ENCODE measurements around the gene HNRNPA3. TPM values are rescaled to one million over a fixed set of nuclear protein-coding genes. Genes with fewer than 3 reads are reported as not detected.

HNRNPA3 gene
- total and polyA plus RNA-seq, 2 experiments from 2014 or later: 15.0 to 51.0 TPM

- Histone ChIP-seq H2AFZ (no peak overlapping the region), H3F3A (ENCODE audit: insufficient read depth) (peaks cover 26% of the 10 kb centered on the region), H3K4me3 (no peak overlapping the region), H4K20me1 (ENCODE audit: insufficient read depth) (no peaks in the 10 kb centered on the region), H3K9me3 (ENCODE audit: low read depth) (no peaks in the 10 kb centered on the region), H3K9me2 (ENCODE audit: insufficient read depth) (no peaks in the 10 kb centered on the region), H3K36me3 (ENCODE audit: low read depth) (no peaks in the 10 kb centered on the region), H3K79me2 (ENCODE audit: insufficient read depth) (peaks cover under 1% of the 10 kb centered on the region; the same call in 1 of the 2 replicates), H3K27ac (no peak overlapping the region), H3K4me2 (ENCODE audit: unreplicated experiment) (no peak overlapping the region), H3K9ac (no peak overlapping the region), H3K4me1 (ENCODE audit: insufficient read depth) (peaks cover 23% of the 10 kb centered on the region), H3K27me3 (replicated peaks; ENCODE audit: insufficient read depth) (no peaks in the 10 kb centered on the region)
- TF ChIP-seq EZH2phosphoT487 (IDR thresholded peaks at IDR 0.05; ENCODE audit: insufficient read depth, low read depth) (no peak), EZH2 (IDR thresholded peaks at IDR 0.05; ENCODE audit: insufficient read depth, poor library complexity, severe bottlenecking) (no peak)
- WGBS, 2 experiments (ENCODE audit: low coverage in 1 of 2, low lambda C conversion rate in 2 of 2, missing lambda C conversion rate in 2 of 2): 84% methylated on average over 8 of the region's 8 CpGs
- in situ Hi-C loops (cut with MboI): no loop called here
- no peak for DNase-seq
Measured at GRCh38 chr2:177268187-177268871, 55.7 kb downstream of the HNRNPA3 start.

- Histone ChIP-seq H3K9ac (no peak overlapping the region), H3K4me2 (ENCODE audit: unreplicated experiment) (no peak overlapping the region), H3K4me3 (no peak overlapping the region), H2AFZ (no peak overlapping the region), H3F3A (ENCODE audit: insufficient read depth) (peaks cover 31% of the 10 kb centered on the region), H3K79me2 (ENCODE audit: insufficient read depth) (no peaks in the 10 kb centered on the region), H3K36me3 (ENCODE audit: low read depth) (no peaks in the 10 kb centered on the region), H3K27ac (no peak overlapping the region), H3K9me3 (ENCODE audit: low read depth) (no peaks in the 10 kb centered on the region), H3K27me3 (replicated peaks; ENCODE audit: insufficient read depth) (no peaks in the 10 kb centered on the region), H3K4me1 (ENCODE audit: insufficient read depth) (peaks cover 28% of the 10 kb centered on the region), H4K20me1 (ENCODE audit: insufficient read depth) (no peaks in the 10 kb centered on the region), H3K9me2 (ENCODE audit: insufficient read depth) (no peaks in the 10 kb centered on the region)
- TF ChIP-seq EZH2 (IDR thresholded peaks at IDR 0.05; ENCODE audit: insufficient read depth, poor library complexity, severe bottlenecking) (no peak), EZH2phosphoT487 (IDR thresholded peaks at IDR 0.05; ENCODE audit: insufficient read depth, low read depth) (no peak)
- in situ Hi-C loops (cut with MboI): no loop called here
- DNase-seq: no peak
- 94 to 96% methylated on average over 7 of the region's 7 CpGs for WGBS, 2 experiments (ENCODE audit: low coverage in 1 of 2, low lambda C conversion rate in 2 of 2, missing lambda C conversion rate in 2 of 2)
Measured at GRCh38 chr2:177268901-177269300, 56.3 kb downstream of the HNRNPA3 start.

GRCh38 chr2:177270531-177270930 lies 57.9 kb downstream of the HNRNPA3 start:
- Histone ChIP-seq H3K9ac (no peak overlapping the region), H3K9me3 (ENCODE audit: low read depth) (no peaks in the 10 kb centered on the region), H3K27ac (no peak overlapping the region), H3K4me3 (no peak overlapping the region), H2AFZ (no peak overlapping the region), H3K36me3 (ENCODE audit: low read depth) (no peaks in the 10 kb centered on the region), H3K79me2 (ENCODE audit: insufficient read depth) (no peaks in the 10 kb centered on the region), H3K9me2 (ENCODE audit: insufficient read depth) (no peaks in the 10 kb centered on the region), H3K27me3 (replicated peaks; ENCODE audit: insufficient read depth) (no peaks in the 10 kb centered on the region), H3K4me1 (ENCODE audit: insufficient read depth) (peaks cover 36% of the 10 kb centered on the region), H3K4me2 (ENCODE audit: unreplicated experiment) (no peak overlapping the region), H4K20me1 (ENCODE audit: insufficient read depth) (no peaks in the 10 kb centered on the region), H3F3A (ENCODE audit: insufficient read depth) (peaks cover 32% of the 10 kb centered on the region)
- WGBS, 2 experiments (ENCODE audit: low coverage in 1 of 2, low lambda C conversion rate in 2 of 2, missing lambda C conversion rate in 2 of 2): 79 to 85% methylated on average over 4 of the region's 4 CpGs
- in situ Hi-C loops (cut with MboI): no loop called here
- TF ChIP-seq EZH2 (IDR thresholded peaks at IDR 0.05; ENCODE audit: insufficient read depth, poor library complexity, severe bottlenecking): no peak
- no peak for DNase-seq

- DNase-seq: no peak
- H3K9ac ChIP-seq: no peak overlapping the region
- in situ Hi-C loops (cut with MboI): no loop called here
- peaks cover 27% of the 10 kb centered on the region for H3K4me1 ChIP-seq (ENCODE audit: insufficient read depth)
- H3K4me3 ChIP-seq: no peak overlapping the region
- no peaks in the 10 kb centered on the region for H3K27me3 ChIP-seq (replicated peaks; ENCODE audit: insufficient read depth)
- no peak overlapping the region for H3K4me2 ChIP-seq (ENCODE audit: unreplicated experiment)
- no peaks in the 10 kb centered on the region for H3K9me2 ChIP-seq (ENCODE audit: insufficient read depth)
- H3F3A ChIP-seq (ENCODE audit: insufficient read depth): peaks cover 24% of the 10 kb centered on the region
- TF ChIP-seq EZH2 (IDR thresholded peaks at IDR 0.05; ENCODE audit: insufficient read depth, poor library complexity, severe bottlenecking): no peak
- no peak for TF ChIP-seq EZH2phosphoT487 (IDR thresholded peaks at IDR 0.05; ENCODE audit: insufficient read depth, low read depth)
- 100% methylated on average over 1 of the region's 1 CpG for WGBS, 2 experiments (ENCODE audit: low coverage in 1 of 2, low lambda C conversion rate in 2 of 2, missing lambda C conversion rate in 2 of 2)
- H2AFZ ChIP-seq: no peak overlapping the region
- H4K20me1 ChIP-seq (ENCODE audit: insufficient read depth): no peaks in the 10 kb centered on the region
- no peaks in the 10 kb centered on the region for H3K36me3 ChIP-seq (ENCODE audit: low read depth)
- no peak overlapping the region for H3K27ac ChIP-seq
- H3K79me2 ChIP-seq (ENCODE audit: insufficient read depth): no peaks in the 10 kb centered on the region
- H3K9me3 ChIP-seq (ENCODE audit: low read depth): no peaks in the 10 kb centered on the region
Measured at GRCh38 chr2:177271981-177272666, 59.5 kb downstream of the HNRNPA3 start.

All from GM23248 (cell line).